T-helper 9 cell (primary cell): Measurements from ENCODE around the gene TP53.

Experiments used
- DNase-seq: peaks from one replicate; pipeline ENCODE4 v3.0.0-alpha.2; 2020
- total RNA-seq, 2 donors: gene quantifications; one replicate each; lab custom pipeline; 2026; lab: John Stamatoyannopoulos, UW

The TP53 gene
- 39.1 to 79.3 reads per million in 2 donors for total RNA-seq

GRCh38 chr17:7687072-7687907 lies at the start of gene TP53:
TSS of gene TP53 (minus strand) at chr17:7687490. CDS start at chr17:7676594, 10,896 bp downstream.
- peak; percentile 78 for DNase-seq

- DNase-seq: no peak
Measured at GRCh38 chr17:7732981-7733539, 45.8 kb upstream of the TP53 start.

GRCh38 chr17:7729816-7730215 lies 42.5 kb upstream of the TP53 start:
- no peak for DNase-seq

- DNase-seq: no peak
Measured at GRCh38 chr17:7727886-7728285, 40.6 kb upstream of the TP53 start.

GRCh38 chr17:7721612-7722011 lies 34.3 kb upstream of the TP53 start:
- no peak for DNase-seq

- no peak for DNase-seq
Measured at GRCh38 chr17:7720125-7720524, 32.8 kb upstream of the TP53 start.

- no peak for DNase-seq
Measured at GRCh38 chr17:7719661-7720060, 32.4 kb upstream of the TP53 start.

GRCh38 chr17:7717756-7718350 lies 30.6 kb upstream of the TP53 start:
- no peak for DNase-seq

- DNase-seq: no peak
Measured at GRCh38 chr17:7716901-7717755, 29.8 kb upstream of the TP53 start, which contains the start of gene DNAH2. TSS of gene DNAH2 (plus strand) at chr17:7717744. CDS start at chr17:7719735, 1,991 bp downstream.

GRCh38 chr17:7715936-7716886 lies 28.9 kb upstream of the TP53 start:
- DNase-seq: no peak

GRCh38 chr17:7714721-7715594 lies 27.7 kb upstream of the TP53 start:
- DNase-seq: no peak

- DNase-seq: no peak
Measured at GRCh38 chr17:7713782-7714181, 26.5 kb upstream of the TP53 start.

- no peak for DNase-seq
Measured at GRCh38 chr17:7712111-7712771, 25.0 kb upstream of the TP53 start.

- DNase-seq: no peak
Measured at GRCh38 chr17:7711051-7711755, 23.9 kb upstream of the TP53 start.

- no peak for DNase-seq
Measured at GRCh38 chr17:7710301-7710700, 23.0 kb upstream of the TP53 start.

- DNase-seq: no peak
Measured at GRCh38 chr17:7709031-7709430, 21.7 kb upstream of the TP53 start.

GRCh38 chr17:7707858-7708750 lies 20.8 kb upstream of the TP53 start:
- DNase-seq: no peak

GRCh38 chr17:7707446-7707845 lies 20.2 kb upstream of the TP53 start:
- DNase-seq: no peak
